GM19467 (cell line): ENCODE results near the gene TMEM60.
"Not testable (repeated sequence)": the region's sequence is repeated elsewhere in the genome, so short reads cannot be mapped to it uniquely, and the experiment has no call there.

ENCODE experiments used
- ATAC-seq: cut with Tn5 transposase; IDR thresholded peaks from one replicate; pipeline ENCODE4 v1.9.1; 2021; ENCODE audit warnings: mild to moderate bottlenecking, moderate library complexity; ENCODE audit not compliant: unreplicated experiment

The TMEM60 gene

DNA sequence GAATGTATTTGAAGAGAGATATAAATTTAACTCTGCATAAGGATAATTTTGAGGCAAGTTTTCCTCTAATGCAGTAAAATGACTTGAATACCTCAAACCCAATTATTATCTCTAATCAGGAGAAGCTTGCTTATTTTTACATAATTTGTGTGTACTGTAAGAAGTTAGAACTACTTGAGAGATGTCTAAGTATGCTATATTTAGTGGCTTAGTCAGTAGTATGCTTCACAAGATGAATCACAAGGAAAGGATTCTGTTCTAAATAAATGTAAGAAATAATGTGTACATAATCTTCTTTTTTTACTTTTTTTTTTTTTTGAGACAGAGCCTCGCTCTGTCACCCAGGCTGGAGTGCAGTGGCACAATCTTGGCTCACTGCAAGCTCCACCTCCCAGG lies 14.1 kb upstream of the TMEM60 start:
- ATAC-seq = no peak

DNA sequence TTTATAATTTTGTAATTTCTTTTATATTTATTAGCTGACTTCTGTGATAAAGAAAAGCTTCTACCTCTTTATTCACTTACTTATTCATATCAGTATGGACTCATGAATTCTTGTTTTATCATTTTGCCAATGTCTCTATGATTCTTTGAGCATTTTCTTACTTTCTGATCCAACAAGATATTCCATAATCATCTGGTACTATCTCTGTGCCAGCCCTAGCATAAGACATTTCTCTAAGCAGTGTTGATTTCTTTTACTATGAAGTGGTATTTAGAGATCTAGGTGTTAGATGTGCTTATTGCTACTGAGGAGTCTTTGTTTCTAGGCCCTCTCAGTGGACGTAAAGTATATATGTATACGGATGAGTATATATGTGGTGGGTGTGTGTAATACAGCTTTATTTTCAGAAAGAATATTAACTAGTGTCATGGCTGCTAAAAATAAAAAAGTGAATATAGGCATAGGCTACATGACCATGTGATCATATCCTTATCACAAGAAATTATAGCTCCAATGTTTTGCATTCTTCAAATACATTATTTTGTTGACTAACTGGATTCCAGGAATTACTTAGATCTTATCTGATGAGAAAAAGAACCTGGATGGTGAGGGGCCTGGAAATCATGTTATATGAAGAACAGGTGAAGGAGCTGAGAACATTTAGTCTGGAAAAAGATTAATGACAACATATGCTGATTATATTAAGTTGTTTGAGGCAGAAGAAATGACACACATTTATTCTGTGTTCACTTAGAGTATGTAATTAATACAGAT lies 13.5 kb upstream of the TMEM60 start:
- no peak for ATAC-seq

- no peak for ATAC-seq
Measured at GRCh38 chr7:77808517-77808916, 10.3 kb upstream of the TMEM60 start.

GRCh38 chr7:77806425-77806824 lies 8.2 kb upstream of the TMEM60 start:
- no peak for ATAC-seq

DNA sequence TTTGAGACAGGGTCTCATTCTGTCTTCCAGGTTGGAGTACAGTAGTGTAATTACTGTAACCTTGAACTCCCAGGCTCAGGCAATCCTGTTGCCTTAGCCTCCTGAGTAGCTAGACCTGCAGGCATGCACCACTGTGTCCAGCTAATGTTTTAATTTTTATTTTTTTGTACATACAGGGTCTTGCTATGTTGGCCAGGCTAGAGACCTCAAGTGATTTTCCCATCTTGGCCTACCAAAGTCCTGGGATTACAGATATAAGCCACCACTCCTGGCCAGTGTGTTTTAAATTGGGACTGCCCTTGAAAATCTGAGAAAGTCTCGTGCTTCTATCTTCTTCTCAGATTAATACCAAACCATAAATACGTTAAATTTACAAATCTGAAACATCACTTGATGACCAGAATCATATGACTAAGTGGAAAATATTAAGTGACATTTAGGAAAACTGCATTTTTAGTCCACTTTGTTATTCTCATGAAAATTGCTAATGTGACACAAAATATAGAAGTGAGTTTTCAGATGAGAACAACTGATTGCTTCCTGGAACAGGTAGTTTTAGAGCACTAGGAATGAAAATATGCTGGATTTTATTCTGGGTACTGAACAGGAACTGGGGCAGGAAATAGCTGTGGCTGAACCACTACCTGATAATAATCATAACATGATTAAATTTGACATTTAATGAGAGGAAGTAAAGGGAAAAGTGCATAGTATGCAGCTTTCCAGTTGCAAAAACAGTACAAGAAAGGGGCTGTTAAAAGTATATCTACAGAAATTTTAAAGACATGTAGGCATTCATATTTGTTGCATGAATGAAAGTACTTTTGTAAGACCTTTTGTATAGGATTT lies 4.5 kb upstream of the TMEM60 start:
- no peak for ATAC-seq

DNA sequence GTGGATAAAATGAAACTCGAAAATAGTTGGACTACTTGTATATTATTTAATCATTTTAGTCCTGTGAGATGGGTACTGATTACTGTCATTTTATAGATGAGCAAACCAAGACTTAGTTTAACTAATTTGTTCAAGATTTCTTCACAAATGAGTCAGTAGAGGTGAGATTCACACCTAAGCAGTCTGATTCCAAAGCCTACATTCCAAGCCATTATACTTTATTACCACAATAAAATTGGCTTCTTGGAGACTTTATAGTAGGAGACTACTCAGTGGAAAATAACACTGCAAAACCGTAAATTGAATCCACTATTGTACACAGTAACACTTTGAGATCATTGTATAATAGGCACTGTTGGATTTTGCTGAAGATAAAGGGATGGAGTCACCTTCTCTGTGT lies 2.5 kb upstream of the TMEM60 start:
- no peak for ATAC-seq

DNA sequence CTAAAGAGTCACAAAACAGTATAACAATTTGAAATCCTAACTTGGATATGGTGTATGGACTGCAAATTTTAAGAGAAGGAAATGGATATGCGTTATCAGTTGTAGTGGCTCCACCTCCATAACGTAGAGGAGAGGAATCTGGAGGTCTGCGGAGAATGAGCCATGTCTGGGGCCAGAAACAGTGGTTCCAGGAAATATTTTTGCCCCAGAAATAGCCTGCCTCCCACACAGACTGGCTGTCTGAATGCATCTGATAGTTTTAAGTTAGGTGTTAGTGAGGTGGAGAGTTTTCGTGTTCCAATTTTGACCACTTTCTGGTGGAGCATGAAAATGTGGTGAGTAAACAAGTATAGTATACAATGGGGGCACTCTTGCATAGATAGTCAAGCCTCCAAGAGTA lies 1.9 kb upstream of the TMEM60 start:
- ATAC-seq = no peak

DNA sequence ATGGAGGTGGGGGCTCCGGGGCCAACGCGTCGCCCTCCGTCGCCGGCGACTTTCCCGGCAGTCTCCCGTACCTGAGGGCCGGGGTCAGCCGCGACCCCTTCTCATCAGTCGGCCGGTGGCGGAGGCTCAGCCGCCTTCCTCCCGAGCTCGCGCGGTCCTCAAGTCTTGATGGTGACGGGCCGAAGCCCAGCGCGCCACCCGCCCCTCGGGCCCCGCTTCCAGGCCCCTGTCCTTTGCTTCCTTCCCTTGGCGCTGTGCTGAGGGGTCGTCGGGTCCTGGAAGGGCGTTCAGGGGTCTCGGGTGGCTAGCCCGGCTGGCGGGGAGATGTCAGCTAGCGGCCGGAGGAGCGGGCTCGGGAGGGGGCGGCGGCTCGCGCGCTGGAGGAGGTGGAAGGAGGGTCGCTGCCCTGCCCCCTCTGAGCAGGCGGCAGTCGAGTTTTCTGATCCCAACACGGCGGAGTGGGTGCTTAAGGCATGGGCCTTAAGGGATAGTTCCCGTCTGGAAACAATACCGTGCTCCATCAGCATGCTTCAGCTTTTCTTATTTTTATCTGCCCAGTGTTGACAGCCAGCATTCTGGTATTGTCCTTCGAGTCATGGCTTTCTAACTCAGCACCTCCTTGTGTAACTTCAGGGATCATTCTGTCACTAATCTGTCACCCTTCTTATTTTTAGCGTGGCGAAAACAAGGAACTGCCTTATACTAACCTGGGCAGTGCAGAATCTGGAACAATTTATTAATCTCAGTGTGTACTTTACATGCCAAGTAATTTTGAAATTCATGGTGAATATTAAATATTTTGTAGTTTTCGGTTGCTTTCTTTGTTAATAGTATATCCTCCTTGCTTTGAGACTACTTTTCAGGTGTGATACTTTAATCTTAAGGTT lies 1.1 kb upstream of the TMEM60 start:
- ATAC-seq = peak; percentile 0

GRCh38 chr7:77797734-77798393 lies 370 bp downstream of the TMEM60 start:
- peak; percentile 27 for ATAC-seq

- ATAC-seq = no peak
Measured at GRCh38 chr7:77796960-77797359, 1.3 kb downstream of the TMEM60 start.

GRCh38 chr7:77796109-77796508 lies 2.1 kb downstream of the TMEM60 start:
- no peak for ATAC-seq

DNA sequence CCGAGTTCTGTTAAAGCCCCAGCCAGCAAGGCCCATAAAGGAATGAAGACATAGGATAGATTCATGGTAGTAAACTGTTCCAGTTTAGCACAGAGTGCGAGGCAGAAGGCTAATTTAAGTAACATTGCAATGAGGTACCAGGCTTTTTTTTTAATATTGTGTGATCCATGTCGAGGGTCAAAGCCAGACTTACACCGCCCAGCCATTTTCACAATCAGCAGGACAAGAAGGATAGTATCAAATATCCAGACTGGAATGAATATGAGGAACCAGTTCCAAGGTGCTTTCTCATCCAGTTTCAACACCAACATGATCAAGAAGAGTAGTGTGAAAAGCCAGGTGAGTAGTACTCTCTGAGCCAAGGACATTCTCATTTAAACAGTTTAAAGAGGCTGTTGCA lies 4.2 kb downstream of the TMEM60 start:
- no peak for ATAC-seq

- no peak for ATAC-seq
Measured at GRCh38 chr7:77791956-77792355, 6.3 kb downstream of the TMEM60 start.

- ATAC-seq = no peak
Measured at GRCh38 chr7:77791336-77791735, 6.9 kb downstream of the TMEM60 start.

GRCh38 chr7:77788327-77788902 lies 9.8 kb downstream of the TMEM60 start:
- no peak for ATAC-seq

- ATAC-seq = no peak
Measured at GRCh38 chr7:77786741-77787140, 11.5 kb downstream of the TMEM60 start.

GRCh38 chr7:77786018-77786417 lies 12.2 kb downstream of the TMEM60 start:
- no peak for ATAC-seq

DNA sequence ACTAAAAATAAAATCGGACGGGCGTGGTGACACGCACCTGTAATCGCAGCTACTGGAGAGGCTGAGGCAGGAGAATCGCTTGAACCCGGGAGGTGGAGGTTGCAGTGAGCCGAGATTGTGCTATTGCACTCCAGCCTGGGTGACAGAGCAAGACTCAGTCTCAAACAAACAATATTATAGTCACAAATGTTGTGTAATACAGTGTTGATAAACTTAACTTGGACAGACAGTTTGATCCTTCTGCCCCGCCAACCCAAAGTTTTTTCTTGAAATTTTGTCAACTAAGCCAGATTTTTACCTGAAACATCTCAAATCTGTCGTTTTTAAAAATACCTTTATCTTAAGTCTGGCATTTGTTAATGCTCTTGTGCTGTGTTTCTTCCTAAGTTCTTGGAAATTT lies 13.8 kb downstream of the TMEM60 start:
- not testable (repeated sequence) for ATAC-seq

DNA sequence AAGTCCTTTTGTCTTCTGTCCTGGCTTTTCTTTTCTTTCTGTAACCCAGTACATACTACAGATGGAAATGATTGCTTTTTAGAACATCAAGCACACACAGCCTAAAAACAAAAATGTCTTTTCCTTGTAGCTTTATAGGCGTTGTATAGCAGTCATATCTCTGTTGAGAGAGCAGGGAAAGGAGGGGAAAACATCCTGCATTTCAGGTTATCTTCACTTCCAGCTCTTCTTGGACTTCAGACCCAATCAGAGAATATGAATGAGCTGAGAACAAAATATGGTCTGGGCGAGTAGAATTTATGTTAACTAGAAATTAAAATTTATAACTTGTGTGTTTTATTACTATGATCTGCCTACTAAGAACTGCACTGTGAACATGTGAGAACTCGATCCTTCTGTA lies 14.7 kb downstream of the TMEM60 start:
- no peak for ATAC-seq

GRCh38 chr7:77783111-77783510 lies 15.1 kb downstream of the TMEM60 start:
- ATAC-seq = no peak
